Natural killer cell treated with Interleukin-12 subunit alpha and Interleukin-12 subunit beta and Interleukin-15 and Interleukin-18, amount 100 ng/mL, for 72 hours (primary cell): Measurements from ENCODE around the gene RIMBP3B. TPM values are rescaled to one million over a fixed set of nuclear protein-coding genes. Genes with fewer than 3 reads are reported as not detected.
"Not testable (repeated sequence)": the region's sequence is repeated elsewhere in the genome, so short reads cannot be mapped to it uniquely, and the experiment has no call there.

Experiments
- ATAC-seq, 2 donors: fragments of 150-1000 bp; cut with Tn5 transposase in 1 of 2; sonication (Bioruptor Pico), chemical (Tn5 transposase) in 1 of 2; 2 replicates each; pipeline ENCODE4 v1.10.0; 2021
- DNase-seq: peaks from one replicate; pipeline ENCODE4 v3.0.0; 2022; ENCODE audit warnings: low spot score
- H3K27ac Mint-ChIP-seq, 2 donors: 1 replicate in 1 of 2; 2 replicates in 1 of 2; pipeline ENCODE4 v1.8.0; 2022; ENCODE audit warnings: mixed read lengths in 2 of 2, mild to moderate bottlenecking in 1 of 2, moderate library complexity in 1 of 2
- H3K27me3 Mint-ChIP-seq, 2 donors: 1 replicate in 1 of 2; 2 replicates in 1 of 2; pipeline ENCODE4 v1.8.0; 2022; ENCODE audit warnings: mixed read lengths in 2 of 2
- H3K36me3 Mint-ChIP-seq: one replicate; pipeline ENCODE4 v1.8.0; 2022; ENCODE audit warnings: mixed read lengths
- H3K4me1 Mint-ChIP-seq, 2 donors: 1 replicate in 1 of 2; 2 replicates in 1 of 2; pipeline ENCODE4 v1.8.0; 2022; ENCODE audit warnings: low read depth in 2 of 2, mixed read lengths in 2 of 2, mild to moderate bottlenecking in 1 of 2
- H3K4me3 Mint-ChIP-seq: one replicate; pipeline ENCODE4 v1.8.0; 2022; ENCODE audit warnings: mixed read lengths
- H3K9me3 Mint-ChIP-seq: 2 replicates; pipeline ENCODE4 v1.8.0; 2022; ENCODE audit warnings: mixed read lengths
- total RNA-seq, 2 donors: library from RNA; stranded (reverse); gene quantifications; one replicate each; pipeline ENCODE4 v1.2.3, GENCODE V29; 2022

The RIMBP3B gene
- total RNA-seq, 2 donors from 2014 or later, result 0.14 to 1.4 TPM

- not testable (repeated sequence) for H3K4me3 Mint-ChIP-seq, H3K9me3 Mint-ChIP-seq, H3K27me3 Mint-ChIP-seq, DNase-seq, H3K4me1 Mint-ChIP-seq, ATAC-seq, H3K27ac Mint-ChIP-seq, H3K36me3 Mint-ChIP-seq
Measured at GRCh38 chr22:21438013-21438412, 54.5 kb downstream of the RIMBP3B start.

Other genes with a start within 250 kb of the RIMBP3B start
- gene HIC2, start 33.6 kb downstream of the RIMBP3B start, total RNA-seq, result 1 to 10 TPM; 7.4 to 9.7 TPM
- 1 to 10 TPM; 1.4 to 3.5 TPM for gene TMEM191C, start 83.6 kb downstream of the RIMBP3B start, total RNA-seq
- 1 to 10 TPM in 1 of 2 donors, under 1 TPM in 1; 0.50 to 1.4 TPM for gene RIMBP3C, start 167.7 kb downstream of the RIMBP3B start, total RNA-seq
- 100 to 1,000 TPM in 1 of 2 donors, 10 to 100 TPM in 1; 86.3 to 114 TPM for gene UBE2L3, start 184.0 kb downstream of the RIMBP3B start, total RNA-seq
- gene YDJC, start 246.3 kb downstream of the RIMBP3B start, total RNA-seq, result 10 to 100 TPM; 43.1 to 68.6 TPM
- 1 to 10 TPM; 2.0 to 2.5 TPM for gene CCDC116, start 249.0 kb downstream of the RIMBP3B start, total RNA-seq